ENCODE measurements around the gene HNRNPC.
"Not testable (repeated sequence)": the region's sequence is repeated elsewhere in the genome, so short reads cannot be mapped to it uniquely, and the experiment has no call there.

HNRNPC gene

GRCh38 chr14:21191809-21192446, 77.3 kb downstream of the HNRNPC start:
- DNase-seq (ENCODE audit: low read depth in 2 of 2) = peak; percentile 43 to 53

- no peak for DNase-seq (ENCODE audit: low read depth in 2 of 2)
These were observed 77.9 kb downstream of the HNRNPC start for GRCh38 chr14:21191261-21191808.

GRCh38 chr14:21185491-21185890, 83.8 kb downstream of the HNRNPC start:
- no peak for DNase-seq (ENCODE audit: low read depth in 2 of 2)

GRCh38 chr14:21184254-21184653, 85.0 kb downstream of the HNRNPC start:
- DNase-seq (ENCODE audit: low read depth in 2 of 2) = no peak

- DNase-seq (ENCODE audit: low read depth in 2 of 2) = no peak
These were observed 87.1 kb downstream of the HNRNPC start for GRCh38 chr14:21182166-21182565.

GRCh38 chr14:21171128-21171527, 98.1 kb downstream of the HNRNPC start:
- DNase-seq (ENCODE audit: low read depth in 2 of 2) = no peak

- DNase-seq (ENCODE audit: low read depth in 2 of 2) = no peak
These were observed 99.7 kb downstream of the HNRNPC start for GRCh38 chr14:21169573-21169972.

GRCh38 chr14:21168055-21168454, 101.2 kb downstream of the HNRNPC start:
- no peak for DNase-seq (ENCODE audit: low read depth in 2 of 2)

- DNase-seq (ENCODE audit: low read depth in 2 of 2) = not testable (repeated sequence)
These were observed 103.6 kb downstream of the HNRNPC start for GRCh38 chr14:21165670-21166069.

- DNase-seq (ENCODE audit: low read depth in 2 of 2) = not testable (repeated sequence)
These were observed 104.1 kb downstream of the HNRNPC start for GRCh38 chr14:21165002-21165605.

GRCh38 chr14:21163871-21164291, 105.4 kb downstream of the HNRNPC start:
- DNase-seq (ENCODE audit: low read depth in 2 of 2) = no peak

- no peak for DNase-seq (ENCODE audit: low read depth in 2 of 2)
These were observed 107.2 kb downstream of the HNRNPC start for GRCh38 chr14:21162081-21162480.

- no peak for DNase-seq (ENCODE audit: low read depth in 2 of 2)
These were observed 109.1 kb downstream of the HNRNPC start for GRCh38 chr14:21160061-21160610.

Measured in stimulated activated CD4-positive, alpha-beta T cell treated with anti-CD3 and anti-CD28 coated beads, Interleukin-15, amount 100 ng/mL, for 48 hours (primary cell).